KOPT-K1 (cell line): ENCODE data around the gene PGAM5.

Source experiments
- H3K27ac ChIP-seq: fragments of 200-600 bp; sonication (generic); 2 replicates; pipeline ENCODE4 v1.5.1; 2016; ENCODE audit warnings: antibody characterized with exemption, mild to moderate bottlenecking, low read depth, low read length; ENCODE audit not compliant: poor library complexity, severe bottlenecking
- H3K36me3 ChIP-seq: fragments of 200-600 bp; sonication (generic); 2 replicates; pipeline ENCODE4 v1.5.1; 2017; ENCODE audit warnings: antibody characterized with exemption, mild to moderate bottlenecking, low read length, moderate library complexity; ENCODE audit not compliant: insufficient read depth
- H3K9me3 ChIP-seq: fragments of 200-600 bp; sonication (generic); 2 replicates; pipeline ENCODE4 v1.5.1; 2017; ENCODE audit warnings: antibody characterized with exemption, low read length, mild to moderate bottlenecking; ENCODE audit not compliant: insufficient read depth, poor library complexity, severe bottlenecking

PGAM5 gene

DNA sequence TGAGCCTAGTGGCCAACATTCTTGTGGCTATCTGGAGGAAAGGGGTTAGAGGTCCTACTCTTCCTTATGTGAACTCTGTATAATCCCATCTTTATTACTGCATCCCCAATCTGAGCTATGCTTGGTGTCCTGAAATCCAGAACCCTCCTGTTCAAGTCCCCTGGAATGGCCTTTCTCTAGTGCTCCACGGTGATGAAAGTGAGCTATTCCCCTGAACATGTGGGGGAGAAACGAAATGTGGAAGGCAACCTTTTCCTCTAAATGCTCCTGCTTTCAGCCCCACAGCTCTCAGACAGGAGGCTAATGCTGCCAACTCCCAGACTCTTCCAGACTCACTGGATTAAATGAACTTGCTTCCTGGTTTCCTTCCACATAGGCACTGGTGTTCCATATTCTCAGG lies 2.5 kb upstream of the PGAM5 start:
- Histone ChIP-seq H3K9me3 (no peaks in the 10 kb centered on the region), H3K36me3 (peaks cover 47% of the 10 kb centered on the region), H3K27ac (no peak overlapping the region)

DNA sequence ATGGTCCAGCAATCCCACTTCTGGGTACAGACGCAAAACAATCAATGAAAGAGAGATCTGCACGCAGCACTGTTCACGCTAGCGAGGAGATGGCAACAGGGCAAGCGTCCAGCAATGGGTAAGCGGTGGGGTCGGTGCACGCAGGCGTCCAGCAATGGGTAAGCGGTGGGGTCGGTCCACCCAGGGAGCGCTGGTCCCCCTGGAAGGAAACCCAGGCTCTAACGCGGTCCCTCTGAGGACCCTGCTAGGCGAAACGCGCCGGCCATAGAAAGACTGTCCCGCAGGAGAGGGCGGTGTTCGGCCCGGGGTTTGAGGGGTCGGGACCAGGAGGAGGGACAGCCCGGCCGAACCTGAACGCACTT lies 618 bp upstream of the PGAM5 start:
- H3K9me3 ChIP-seq = no peaks in the 10 kb centered on the region
- H3K27ac ChIP-seq = peak overlapping the region; percentile 73
- H3K36me3 ChIP-seq = peaks cover 47% of the 10 kb centered on the region

DNA sequence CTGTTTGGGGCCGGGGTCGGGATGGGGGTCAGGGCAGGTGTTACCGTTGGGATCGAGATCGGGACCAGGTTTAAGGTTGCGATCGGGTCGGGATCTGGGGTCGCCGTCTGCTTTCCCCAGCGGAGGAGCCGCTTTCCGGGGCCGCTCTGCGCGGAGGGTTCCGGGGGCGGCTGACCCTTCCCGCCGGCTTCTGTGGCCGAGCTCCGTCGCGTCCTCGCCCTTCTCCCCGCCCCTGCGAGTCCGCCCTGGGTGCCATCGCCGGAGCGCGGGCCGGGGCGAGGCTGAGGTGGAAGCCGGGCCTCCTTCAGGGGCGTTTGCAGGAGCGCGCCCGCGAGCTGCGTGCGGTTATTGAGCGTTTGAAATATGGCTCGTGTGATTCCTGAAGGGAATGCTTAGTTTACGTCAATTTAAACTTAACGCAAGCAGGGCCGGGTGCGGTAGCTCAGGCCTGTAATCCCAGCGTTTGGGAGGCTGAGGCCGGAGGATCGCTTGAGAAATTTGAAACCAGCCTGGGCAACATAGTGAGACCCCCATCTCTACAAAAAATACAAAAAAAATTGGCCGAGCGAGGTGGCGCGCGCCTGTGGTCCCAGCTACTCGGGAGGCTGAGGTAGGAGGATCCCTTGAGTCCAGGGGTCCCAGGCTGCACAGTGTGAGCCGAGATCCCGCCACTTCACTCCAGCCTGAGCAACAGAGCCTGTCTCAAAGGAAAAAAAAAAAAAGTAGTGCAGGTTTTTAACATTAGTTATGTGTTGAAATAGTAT lies 620 bp downstream of the PGAM5 start:
- Histone ChIP-seq H3K36me3 (peaks cover 51% of the 10 kb centered on the region), H3K9me3 (no peaks in the 10 kb centered on the region), H3K27ac (peak overlapping the region; percentile 73)

DNA sequence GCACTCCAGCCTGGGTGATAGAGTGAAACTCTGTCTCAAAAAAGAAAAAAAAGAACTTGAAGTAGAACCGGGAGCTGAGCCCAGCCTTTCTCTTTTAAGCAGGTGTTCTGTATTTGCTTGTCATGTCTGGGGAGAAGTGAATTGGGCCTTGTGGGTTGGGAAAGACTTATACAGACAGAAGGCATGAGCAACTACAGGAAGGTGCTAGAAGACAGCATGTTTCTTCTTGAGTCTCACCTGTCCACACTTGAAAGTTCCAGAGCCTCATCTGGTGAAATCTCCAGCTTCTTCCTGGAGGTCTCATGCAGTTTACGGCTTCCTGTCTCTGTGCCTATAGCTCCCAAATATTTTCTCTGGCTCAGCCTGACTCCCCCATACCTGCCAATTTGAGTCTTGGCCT lies 2.5 kb downstream of the PGAM5 start:
- H3K36me3 ChIP-seq = peaks cover 57% of the 10 kb centered on the region

DNA sequence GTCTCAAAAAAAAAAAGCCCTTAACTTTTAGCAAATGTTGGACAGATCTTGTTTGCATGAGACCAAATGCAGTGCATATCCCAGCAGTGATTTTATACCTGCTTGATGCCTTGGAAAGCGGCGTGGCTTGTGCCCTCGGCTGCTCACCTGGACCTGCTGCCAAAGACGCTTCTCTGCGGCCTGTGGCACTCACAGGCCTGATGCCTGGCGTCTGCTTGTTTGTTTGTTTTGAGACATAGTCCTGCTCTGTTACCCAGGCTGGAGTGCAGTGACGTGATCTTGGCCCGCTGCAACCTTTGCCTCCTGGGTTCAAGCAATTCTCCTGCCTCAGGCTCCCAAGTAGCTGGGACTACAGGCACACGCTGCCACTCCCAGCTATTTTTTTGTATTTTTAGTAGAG lies 5.2 kb downstream of the PGAM5 start:
- Histone ChIP-seq H3K36me3 (peaks cover 78% of the 10 kb centered on the region), H3K9me3 (no peaks in the 10 kb centered on the region), H3K27ac (no peak overlapping the region)

More for the DNA sequence above, 2.5 kb downstream of the PGAM5 start:
- H3K27ac ChIP-seq = no peak overlapping the region
- H3K9me3 ChIP-seq = no peaks in the 10 kb centered on the region

DNA sequence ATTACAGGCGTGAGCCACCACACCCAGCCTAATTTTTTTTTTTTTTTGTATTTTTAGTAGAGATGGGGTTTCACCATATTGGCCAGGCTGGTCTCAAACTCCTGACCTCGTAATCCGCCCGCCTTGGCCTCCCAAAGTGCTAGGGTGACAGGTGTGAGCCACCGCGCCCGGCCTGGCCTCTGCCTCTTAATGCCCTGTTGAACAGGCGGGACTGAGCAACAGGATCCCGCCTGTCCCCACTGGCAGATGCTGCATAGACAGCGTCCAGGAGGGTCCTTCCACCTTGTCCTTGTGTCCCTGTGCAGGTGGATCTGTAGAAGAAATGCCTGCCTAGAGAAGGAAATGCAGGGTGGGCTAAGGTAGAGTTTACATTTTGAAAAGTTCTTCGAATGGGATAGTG lies 5.7 kb downstream of the PGAM5 start:
- Histone ChIP-seq H3K27ac (no peak overlapping the region), H3K36me3 (peaks cover 83% of the 10 kb centered on the region), H3K9me3 (no peaks in the 10 kb centered on the region)

DNA sequence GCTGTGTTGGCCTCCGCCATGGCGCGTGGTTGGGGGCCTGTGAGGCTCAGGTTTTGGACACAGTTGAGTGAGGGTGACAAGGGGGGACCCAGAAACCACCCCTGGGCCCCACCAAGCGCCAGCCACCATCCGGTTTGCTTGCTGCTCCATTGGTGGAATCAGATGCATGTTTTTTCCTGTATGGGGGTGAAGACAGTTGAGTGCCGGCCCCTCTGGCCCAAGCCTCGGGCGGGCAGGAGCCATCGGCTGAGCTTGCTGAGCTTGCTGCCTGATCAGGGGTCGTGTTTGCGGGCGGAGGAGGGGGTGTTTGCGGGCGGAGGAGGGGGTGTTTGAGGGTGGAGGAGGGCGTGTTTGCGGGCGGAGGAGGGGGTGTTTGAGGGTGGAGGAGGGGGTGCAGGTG lies 6.4 kb downstream of the PGAM5 start:
- H3K27ac ChIP-seq = no peak overlapping the region
- peaks cover 89% of the 10 kb centered on the region for H3K36me3 ChIP-seq
- no peaks in the 10 kb centered on the region for H3K9me3 ChIP-seq

DNA sequence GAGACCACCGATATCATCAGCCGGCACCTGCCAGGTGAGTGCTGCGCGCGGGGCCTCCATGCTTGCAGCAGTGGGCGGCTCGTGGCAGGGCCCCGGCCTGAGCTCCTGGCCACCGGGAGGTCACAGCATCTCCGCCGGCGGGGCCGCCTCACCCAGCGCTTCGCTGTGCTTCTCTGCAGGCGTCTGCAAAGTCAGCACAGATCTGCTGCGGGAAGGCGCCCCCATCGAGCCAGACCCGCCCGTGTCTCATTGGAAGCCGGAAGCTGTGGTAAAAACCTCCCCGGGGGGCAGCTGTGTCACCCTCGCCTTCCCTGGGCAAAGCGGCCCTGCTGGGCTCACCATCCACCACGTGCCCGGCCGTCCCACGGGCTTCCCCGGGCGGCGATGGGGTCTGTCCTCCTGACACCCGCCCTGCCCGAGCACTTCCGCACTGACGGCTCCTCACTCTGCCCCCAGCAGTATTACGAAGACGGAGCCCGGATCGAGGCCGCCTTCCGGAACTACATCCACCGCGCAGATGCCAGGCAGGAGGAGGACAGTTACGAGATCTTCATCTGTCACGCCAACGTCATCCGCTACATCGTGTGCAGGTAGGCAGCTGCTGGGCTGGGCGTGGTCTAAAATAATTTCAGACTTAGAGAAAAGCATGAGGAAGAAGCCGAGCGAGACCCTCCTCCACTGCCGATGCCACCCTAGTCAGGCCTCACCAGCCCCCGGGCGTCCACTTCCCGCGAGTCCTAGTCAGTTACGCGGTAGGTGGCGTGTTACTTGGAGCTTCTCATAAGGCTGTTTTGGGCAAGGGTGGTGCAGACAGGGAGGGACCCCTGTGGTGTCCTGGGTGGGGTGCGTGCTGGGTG lies 7.1 kb downstream of the PGAM5 start:
- Histone ChIP-seq H3K36me3 (peaks cover 97% of the 10 kb centered on the region), H3K9me3 (no peaks in the 10 kb centered on the region)

DNA sequence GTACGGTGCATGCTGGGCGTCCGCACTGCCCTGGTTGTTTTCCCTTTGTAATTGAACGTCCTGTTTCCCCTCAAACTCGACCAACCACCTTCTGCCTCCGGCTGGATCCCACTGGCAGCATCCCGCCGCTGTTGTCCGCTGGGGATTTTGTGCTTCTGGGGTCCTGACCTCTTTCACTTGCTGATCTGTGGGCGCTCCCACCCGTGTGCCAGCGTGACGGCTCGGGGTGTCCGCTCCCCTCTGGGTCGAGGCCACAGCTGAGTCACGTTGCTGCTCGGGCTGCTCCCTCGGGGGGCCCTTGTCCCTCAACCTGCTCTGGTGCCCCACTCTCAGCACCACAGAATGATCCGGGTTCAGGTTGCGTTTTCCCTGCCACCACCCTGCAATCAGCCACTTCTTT lies 8.0 kb downstream of the PGAM5 start:
- Histone ChIP-seq H3K27ac (no peak overlapping the region), H3K9me3 (no peaks in the 10 kb centered on the region), H3K36me3 (peaks cover 97% of the 10 kb centered on the region)

More for the DNA sequence above, 7.1 kb downstream of the PGAM5 start:
- no peak overlapping the region for H3K27ac ChIP-seq

DNA sequence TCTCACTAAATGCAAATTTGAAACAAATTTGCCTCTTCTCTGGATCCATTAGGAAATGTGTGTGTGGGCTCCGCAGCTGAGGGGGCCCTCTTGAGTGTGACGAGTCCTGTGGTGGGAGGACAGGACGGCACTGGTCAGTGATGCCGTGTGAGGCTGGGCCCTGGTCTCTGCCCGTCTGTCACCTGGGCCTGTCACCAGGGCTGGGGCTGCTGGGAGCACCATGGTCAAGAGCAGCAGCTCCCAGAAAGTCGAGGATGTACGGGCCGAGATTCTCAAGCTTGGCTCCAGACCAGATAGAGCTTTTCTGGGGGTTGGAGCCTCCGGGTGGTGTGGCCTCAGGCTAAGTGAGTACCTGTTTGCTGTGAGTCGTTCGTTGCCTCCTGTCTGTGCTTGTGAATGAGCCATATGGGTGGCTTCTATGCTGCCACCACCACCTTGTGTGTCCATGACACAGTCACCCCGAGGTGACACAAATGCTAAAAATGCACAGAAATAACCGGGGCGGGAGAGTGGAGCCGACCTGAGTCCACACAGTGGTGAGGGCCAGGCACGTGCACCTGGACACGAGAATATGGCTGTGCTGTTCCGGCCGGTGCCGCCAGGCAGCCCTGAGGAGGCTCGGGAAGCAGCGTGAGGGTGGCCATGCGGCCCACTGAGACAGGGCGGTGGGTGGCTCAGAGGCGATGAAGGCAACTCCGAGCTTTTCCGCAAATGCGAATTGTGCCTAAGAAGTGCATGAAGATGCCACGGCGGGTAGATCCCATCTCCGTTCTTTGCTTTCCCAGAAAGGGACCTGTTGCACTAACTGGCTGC lies 8.7 kb downstream of the PGAM5 start:
- no peak overlapping the region for H3K27ac ChIP-seq
- H3K9me3 ChIP-seq = no peaks in the 10 kb centered on the region
- H3K36me3 ChIP-seq = peaks cover 97% of the 10 kb centered on the region

DNA sequence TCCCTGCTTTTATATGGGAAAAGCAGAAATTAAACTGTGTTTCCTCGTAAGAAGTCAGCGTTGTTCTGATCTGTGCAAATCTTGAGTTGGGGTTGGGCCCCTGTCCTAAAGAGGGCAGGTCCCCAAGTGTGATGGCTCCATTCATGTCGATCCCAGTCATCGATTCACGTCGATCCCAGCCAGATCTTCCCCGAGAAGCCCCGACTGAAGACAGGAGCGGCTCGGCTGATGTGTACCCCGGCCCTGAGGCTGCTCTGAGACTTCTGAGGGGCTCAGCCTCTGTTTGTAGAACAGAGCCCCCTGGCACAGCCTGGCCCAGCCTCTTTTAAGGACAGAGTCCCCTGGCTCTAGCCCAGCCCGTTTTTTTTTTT lies 9.3 kb downstream of the PGAM5 start:
- peaks cover 97% of the 10 kb centered on the region for H3K36me3 ChIP-seq
- H3K9me3 ChIP-seq = no peaks in the 10 kb centered on the region
- no peak overlapping the region for H3K27ac ChIP-seq

DNA sequence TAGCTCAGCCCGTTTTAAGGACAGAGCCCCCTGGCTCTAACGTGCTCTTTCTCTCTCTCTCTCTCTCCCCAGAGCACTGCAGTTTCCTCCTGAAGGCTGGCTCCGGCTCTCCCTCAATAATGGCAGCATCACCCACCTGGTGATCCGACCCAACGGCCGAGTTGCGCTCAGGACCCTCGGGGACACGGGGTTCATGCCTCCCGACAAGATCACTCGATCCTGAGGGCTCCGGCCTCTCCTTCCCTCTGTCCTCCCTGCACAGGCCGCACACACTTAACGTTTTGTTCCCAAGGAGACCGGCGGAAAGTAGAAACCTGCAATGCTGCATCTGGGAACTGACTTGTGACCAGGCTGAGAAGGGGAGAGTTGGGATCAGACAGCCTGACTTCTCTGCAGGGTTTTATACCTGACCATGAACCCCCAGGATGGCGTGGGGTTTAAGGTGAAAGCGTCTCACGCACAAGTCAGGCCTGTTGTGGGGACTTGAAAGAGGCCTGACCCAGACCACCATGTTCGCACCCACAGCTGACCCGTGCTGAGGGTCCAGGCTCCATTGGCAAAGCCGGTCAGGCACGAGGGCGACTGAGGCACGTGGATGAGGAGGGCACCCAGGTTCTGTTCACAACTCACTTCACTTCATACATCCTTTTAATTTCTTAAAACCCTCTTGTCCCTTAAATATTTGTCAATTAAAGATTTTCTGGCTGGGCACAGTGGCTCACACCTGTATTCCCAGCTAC lies 10.1 kb downstream of the PGAM5 start:
- H3K9me3 ChIP-seq = no peaks in the 10 kb centered on the region
- H3K27ac ChIP-seq = no peak overlapping the region
- H3K36me3 ChIP-seq = peaks cover 98% of the 10 kb centered on the region

DNA sequence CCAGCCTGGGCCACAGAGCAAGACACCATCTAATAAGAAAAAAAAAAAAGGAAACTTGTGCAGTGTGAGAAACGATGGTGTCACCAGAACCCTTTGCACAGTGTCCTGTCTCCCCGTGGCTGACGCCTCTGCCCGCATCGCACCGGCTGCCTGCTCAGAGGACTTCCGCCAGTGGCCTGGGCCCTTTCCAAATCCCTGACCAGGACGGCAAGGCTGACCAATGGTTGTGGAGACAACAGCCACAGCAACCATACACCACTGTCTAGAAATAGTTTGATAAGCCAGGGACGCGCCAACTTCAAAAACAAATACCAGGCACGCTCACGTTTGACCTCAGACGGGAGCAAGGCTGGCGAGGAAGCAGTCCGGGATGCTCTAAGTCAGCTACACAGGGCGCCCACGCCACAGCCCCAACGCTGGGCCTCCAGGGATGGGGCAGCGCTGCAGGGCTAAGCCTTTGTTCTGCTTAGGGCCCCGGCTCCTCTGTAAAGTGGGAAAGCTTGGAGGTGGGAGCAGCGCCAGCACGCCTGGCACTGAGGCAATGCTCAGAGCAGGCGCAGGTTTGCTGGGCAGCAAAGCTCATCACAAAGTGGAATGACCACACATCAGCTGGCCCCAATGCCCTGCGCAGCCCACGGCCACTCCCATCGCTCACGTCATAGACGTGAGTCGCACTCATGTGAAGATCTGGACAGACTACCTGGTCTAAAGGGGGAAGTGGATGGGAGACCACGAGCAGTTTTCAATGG lies 12.5 kb downstream of the PGAM5 start:
- peaks cover 98% of the 10 kb centered on the region for H3K36me3 ChIP-seq
- H3K27ac ChIP-seq = no peak overlapping the region
- no peaks in the 10 kb centered on the region for H3K9me3 ChIP-seq

DNA sequence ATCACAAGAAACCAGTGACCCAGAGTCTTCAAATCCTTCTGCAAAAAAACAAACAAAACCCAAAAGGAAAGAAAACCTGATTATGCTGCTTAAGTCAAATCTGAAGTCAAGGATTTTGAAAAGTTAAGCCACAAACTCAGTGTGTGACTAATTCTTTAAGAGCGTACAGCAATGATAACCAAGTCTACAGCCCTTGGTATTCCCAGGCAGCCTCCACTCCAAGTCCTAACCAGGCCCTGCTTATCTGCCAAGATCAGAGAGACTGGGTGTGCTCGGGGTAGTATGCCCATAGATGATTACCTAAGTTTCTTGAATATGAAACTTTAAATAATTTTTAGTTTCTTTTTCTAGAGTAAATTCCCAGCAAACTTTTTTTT lies 13.1 kb downstream of the PGAM5 start:
- Histone ChIP-seq H3K27ac (no peak overlapping the region), H3K36me3 (peaks cover 100% of the 10 kb centered on the region), H3K9me3 (no peaks in the 10 kb centered on the region)
